OCI-LY7 (cell line): ENCODE measurements around the gene TMEM214.

ENCODE experiments used
- CTCF ChIP-seq: fragments of 200-600 bp; sonication (generic); conservative IDR thresholded peaks from 2 replicates; pipeline ENCODE4 v1.5.1; 2014; ENCODE audit warnings: mild to moderate bottlenecking, antibody characterized with exemption, low read length, moderate library complexity, mixed read lengths
- EZH2phosphoT487 ChIP-seq: fragments of 200-600 bp; sonication (generic); IDR thresholded peaks from 2 replicates; pipeline ENCODE4 v1.6.1; 2018; ENCODE audit warnings: low read depth, borderline replicate concordance, mild to moderate bottlenecking, mixed run types, antibody characterized with exemption, low read length, moderate library complexity, mixed read lengths

- TF ChIP-seq CTCF (no peak), EZH2phosphoT487 (no peak)
Measured at GRCh38 chr2:27003857-27004256, 28.9 kb upstream of the TMEM214 start.
